ENCODE data around the gene SGMS1.
"Not testable (repeated sequence)": the region's sequence is repeated elsewhere in the genome, so short reads cannot be mapped to it uniquely, and the experiment has no call there.

The SGMS1 gene

GRCh38 chr10:50490241-50490640 is 133.5 kb downstream of the SGMS1 start:
- no peak for TF ChIP-seq CTCF (IDR thresholded peaks at IDR 0.05; ENCODE audit: extremely low read depth, missing control alignments)
- DNase-seq (ENCODE audit: low spot score) = no peak

- DNase-seq (ENCODE audit: low spot score) = not testable (repeated sequence)
Measured at GRCh38 chr10:50484550-50484949, 139.2 kb downstream of the SGMS1 start.

GRCh38 chr10:50480054-50481007 is 143.4 kb downstream of the SGMS1 start:
- DNase-seq (ENCODE audit: low spot score) = peak; percentile 21
- TF ChIP-seq CTCF (IDR thresholded peaks at IDR 0.05; ENCODE audit: extremely low read depth, missing control alignments) = no peak

- DNase-seq (ENCODE audit: low spot score) = no peak
- no peak for TF ChIP-seq CTCF (IDR thresholded peaks at IDR 0.05; ENCODE audit: extremely low read depth, missing control alignments)
Measured at GRCh38 chr10:50477287-50478203, 146.2 kb downstream of the SGMS1 start.

GRCh38 chr10:50473756-50474155 is 150.0 kb downstream of the SGMS1 start:
- no peak for TF ChIP-seq CTCF (IDR thresholded peaks at IDR 0.05; ENCODE audit: extremely low read depth, missing control alignments)
- DNase-seq (ENCODE audit: low spot score) = no peak

- no peak for TF ChIP-seq CTCF (IDR thresholded peaks at IDR 0.05; ENCODE audit: extremely low read depth, missing control alignments)
- no peak for DNase-seq (ENCODE audit: low spot score)
Measured at GRCh38 chr10:50472914-50473313, 150.8 kb downstream of the SGMS1 start.

- TF ChIP-seq CTCF (IDR thresholded peaks at IDR 0.05; ENCODE audit: extremely low read depth, missing control alignments) = no peak
- no peak for DNase-seq (ENCODE audit: low spot score)
Measured at GRCh38 chr10:50471583-50471975, 152.2 kb downstream of the SGMS1 start.

Measured in GM20000 (cell line).